ENCODE measurements around the gene LRRFIP2. TPM values are rescaled to one million over a fixed set of nuclear protein-coding genes. Genes with fewer than 3 reads are reported as not detected.

LRRFIP2 gene
- total and polyA plus RNA-seq, 2 of the 8 experiments (the other 6 are each of a cell fraction or from before 2014, with no cell fraction given), result 8.8 to 25.6 TPM

DNA sequence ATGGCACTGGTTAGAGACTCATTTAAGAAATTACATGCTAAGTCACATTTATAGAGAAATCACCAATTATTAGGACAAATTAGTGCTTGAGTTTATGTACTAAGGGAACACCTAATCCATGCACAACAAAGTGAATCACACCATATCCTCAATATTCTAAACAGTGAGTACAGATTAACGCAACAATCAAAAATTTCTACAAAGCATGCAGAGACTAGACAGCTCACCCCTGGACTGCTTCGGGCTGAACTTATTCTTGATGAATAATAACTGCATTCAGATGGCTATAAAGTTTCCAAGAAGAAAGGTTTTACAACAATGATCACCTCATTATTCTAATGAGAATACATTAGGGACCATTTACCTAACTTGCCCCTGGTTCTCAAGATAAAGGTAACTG lies 66.5 kb downstream of the LRRFIP2 start:
- Histone ChIP-seq H3K9ac (replicated peaks in 1 of 4; ENCODE audit: extremely low read depth in 1 of 4, low read depth in 3 of 4, low read length in 3 of 4) (no peak overlapping the region), H4K8ac (ENCODE audit: extremely low read depth, insufficient read depth, low read length) (no peak overlapping the region), H2BK20ac (ENCODE audit: low read length) (no peak overlapping the region), H2AK5ac (ENCODE audit: low read depth, low read length) (no peak overlapping the region), H4K91ac (replicated peaks; ENCODE audit: insufficient read length, low read length) (no peak overlapping the region), H3K23ac (ENCODE audit: insufficient read length) (no peak overlapping the region), H2BK15ac (ENCODE audit: low read length) (no peak overlapping the region), H3K4me1 (replicated peaks in 1 of 4; ENCODE audit: control insufficient read depth in 3 of 4, insufficient read depth in 4 of 4, low read length in 3 of 4) (no peaks in the 10 kb centered on the region), H3K27me3 (replicated peaks in 1 of 4; ENCODE audit: control insufficient read depth in 3 of 4, extremely low read depth in 1 of 4, insufficient read depth in 3 of 4, low read length in 3 of 4) (no peaks in the 10 kb centered on the region), H3K27ac (ENCODE audit: low read depth, low read length) (no peak overlapping the region), H3K4ac (replicated peaks; ENCODE audit: insufficient read length, low read depth, low read length) (no peak overlapping the region), H3K23me2 (ENCODE audit: low read depth, low read length) (no peaks in the 10 kb centered on the region), H4K5ac (ENCODE audit: insufficient read length, low read depth, low read length) (no peak overlapping the region), H3K4me2 (ENCODE audit: insufficient read depth in 1 of 2, low read depth in 2 of 2, low read length in 2 of 2) (no peak overlapping the region), H3K79me2 (ENCODE audit: control insufficient read depth in 1 of 2, insufficient read depth in 2 of 2, low read length in 2 of 2) (no peaks in the 10 kb centered on the region), H3K18ac (ENCODE audit: extremely low read depth, low read length) (no peak overlapping the region), H3K9me3 (ENCODE audit: insufficient read depth in 2 of 2, low read depth in 1 of 2, low read length in 1 of 2) (no peaks in the 10 kb centered on the region), H2BK5ac (ENCODE audit: low read depth, low read length) (no peak overlapping the region), H3K56ac (replicated peaks; ENCODE audit: insufficient read length, low read depth, low read length) (no peak overlapping the region), H3K14ac (ENCODE audit: insufficient read length) (no peak overlapping the region), H4K20me1 (replicated peaks in 1 of 2; ENCODE audit: control insufficient read depth in 1 of 2, insufficient read depth in 2 of 2, low read length in 2 of 2) (no peaks in the 10 kb centered on the region), H2BK120ac (replicated peaks; ENCODE audit: low read depth, low read length) (no peak overlapping the region), H3K4me3 (ENCODE audit: extremely low read depth in 1 of 4, insufficient read depth in 2 of 4, low read depth in 3 of 4, low read length in 4 of 4) (no peak overlapping the region), H2BK12ac (ENCODE audit: low read depth, low read length) (no peak overlapping the region), H3K79me1 (ENCODE audit: low read depth, low read length) (no peaks in the 10 kb centered on the region), H2AFZ (ENCODE audit: low read length) (no peak overlapping the region), H3K36me3 (ENCODE audit: control insufficient read depth in 2 of 4, insufficient read depth in 4 of 4, low read length in 3 of 4) (no peaks in the 10 kb centered on the region)
- CTCF ChIA-PET (ENCODE audit: partially characterized antibody), result no interaction called here
- DNase-seq (ENCODE audit: low read depth in 1 of 2, low spot score in 2 of 2) (no peak), FAIRE-seq (no peak)
- POLR2A ChIA-PET (ENCODE audit: partially characterized antibody), result no interaction called here
- TF ChIP-seq YY1 (IDR thresholded peaks at IDR 0.05; ENCODE audit: low read depth, low read length) (no peak), POLR2A (IDR thresholded peaks at IDR 0.05; ENCODE audit: control extremely low read depth in 1 of 2, low read depth in 2 of 2, low read length in 2 of 2) (no peak), ASH2L (IDR thresholded peaks at IDR 0.05; ENCODE audit: low read length) (no peak), ATF2 (IDR thresholded peaks at IDR 0.05; ENCODE audit: low read length) (no peak), SP4 (IDR thresholded peaks at IDR 0.05; ENCODE audit: low read length) (no peak), POLR2AphosphoS5 (IDR thresholded peaks at IDR 0.05; ENCODE audit: low read depth, low read length) (no peak), TAF1 (IDR thresholded peaks at IDR 0.05; ENCODE audit: low read depth, low read length) (no peak)
- WGBS, 2 experiments (ENCODE audit: extremely low coverage in 1 of 2, insufficient coverage in 1 of 2, insufficient read length in 1 of 2, insufficient replicate concordance in 2 of 2, low coverage in 1 of 2, low lambda C conversion rate in 2 of 2, missing lambda C conversion rate in 1 of 2), result 94% methylated on average over 2 of the region's 2 CpGs; no CpG with 5 or more reads in 1 of the 2 experiments
